Glutamatergic neuron (in vitro differentiated cells): ENCODE results near the gene WNK1. TPM values are rescaled to one million over a fixed set of nuclear protein-coding genes. Genes with fewer than 3 reads are reported as not detected.

Experiments
- DNase-seq: peaks from one replicate; pipeline ENCODE4 v3.0.0; 2022
- H3K27ac Mint-ChIP-seq: one replicate; pipeline ENCODE4 v1.8.0; 2020; ENCODE audit warnings: mild to moderate bottlenecking, mixed read lengths, inconsistent platforms; ENCODE audit not compliant: unreplicated experiment
- H3K27me3 Mint-ChIP-seq: one replicate; pipeline ENCODE4 v1.8.0; 2020; ENCODE audit warnings: mild to moderate bottlenecking, moderate library complexity, mixed read lengths, inconsistent platforms; ENCODE audit not compliant: unreplicated experiment
- H3K36me3 Mint-ChIP-seq: one replicate; pipeline ENCODE4 v1.8.0; 2020; ENCODE audit warnings: mild to moderate bottlenecking, mixed read lengths, inconsistent platforms; ENCODE audit not compliant: unreplicated experiment
- H3K4me1 Mint-ChIP-seq: one replicate; pipeline ENCODE4 v1.8.0; 2020; ENCODE audit warnings: mild to moderate bottlenecking, low read depth, mixed read lengths, inconsistent platforms; ENCODE audit not compliant: unreplicated experiment
- H3K4me3 Mint-ChIP-seq: one replicate; pipeline ENCODE4 v1.8.0; 2020; ENCODE audit warnings: mild to moderate bottlenecking, mixed read lengths, inconsistent platforms; ENCODE audit not compliant: unreplicated experiment
- H3K9me3 Mint-ChIP-seq: one replicate; pipeline ENCODE4 v1.8.0; 2020; ENCODE audit warnings: mild to moderate bottlenecking, moderate library complexity, mixed read lengths, inconsistent platforms; ENCODE audit not compliant: unreplicated experiment
- total RNA-seq: library from RNA; stranded (reverse); fragmentation: NEBNext Ultra II Directional; extraction: Animal tissue kit (Norgen Biotek cat#: 25700); gene quantifications from one replicate; pipeline ENCODE4 v1.2.1, GENCODE V29; 2021; ENCODE audit not compliant: unreplicated experiment
- TF ChIP-seq, protein P1 (sequence below): fragments of 200-600 bp; sonication (generic); IDR thresholded peaks from one replicate; pipeline ENCODE4 v1.5.0; 2021; ENCODE audit not compliant: partially characterized antibody, unreplicated experiment

Gene WNK1
- total RNA-seq, 1 donor from 2014 or later: 182 TPM

GRCh38 chr12:879641-880040, 127.3 kb downstream of the WNK1 start:
- TF ChIP-seq, protein P1, sequence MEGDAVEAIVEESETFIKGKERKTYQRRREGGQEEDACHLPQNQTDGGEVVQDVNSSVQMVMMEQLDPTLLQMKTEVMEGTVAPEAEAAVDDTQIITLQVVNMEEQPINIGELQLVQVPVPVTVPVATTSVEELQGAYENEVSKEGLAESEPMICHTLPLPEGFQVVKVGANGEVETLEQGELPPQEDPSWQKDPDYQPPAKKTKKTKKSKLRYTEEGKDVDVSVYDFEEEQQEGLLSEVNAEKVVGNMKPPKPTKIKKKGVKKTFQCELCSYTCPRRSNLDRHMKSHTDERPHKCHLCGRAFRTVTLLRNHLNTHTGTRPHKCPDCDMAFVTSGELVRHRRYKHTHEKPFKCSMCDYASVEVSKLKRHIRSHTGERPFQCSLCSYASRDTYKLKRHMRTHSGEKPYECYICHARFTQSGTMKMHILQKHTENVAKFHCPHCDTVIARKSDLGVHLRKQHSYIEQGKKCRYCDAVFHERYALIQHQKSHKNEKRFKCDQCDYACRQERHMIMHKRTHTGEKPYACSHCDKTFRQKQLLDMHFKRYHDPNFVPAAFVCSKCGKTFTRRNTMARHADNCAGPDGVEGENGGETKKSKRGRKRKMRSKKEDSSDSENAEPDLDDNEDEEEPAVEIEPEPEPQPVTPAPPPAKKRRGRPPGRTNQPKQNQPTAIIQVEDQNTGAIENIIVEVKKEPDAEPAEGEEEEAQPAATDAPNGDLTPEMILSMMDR: no peak
- DNase-seq: peak; percentile 61
- Mint-ChIP-seq H3K4me1 (peaks cover 7% of the 10 kb centered on the region), H3K4me3 (no peak overlapping the region), H3K9me3 (peaks cover 1% of the 10 kb centered on the region), H3K27ac (peak overlapping the region; percentile 87), H3K36me3 (no peaks in the 10 kb centered on the region), H3K27me3 (no peaks in the 10 kb centered on the region)

- Mint-ChIP-seq H3K9me3 (peaks cover 1% of the 10 kb centered on the region), H3K27ac (no peak overlapping the region), H3K27me3 (no peaks in the 10 kb centered on the region), H3K4me1 (peaks cover 7% of the 10 kb centered on the region), H3K4me3 (no peak overlapping the region), H3K36me3 (no peaks in the 10 kb centered on the region)
- no peak for DNase-seq
- TF ChIP-seq, protein P1: no peak
These were observed 128.3 kb downstream of the WNK1 start for GRCh38 chr12:880656-881055.

DNA sequence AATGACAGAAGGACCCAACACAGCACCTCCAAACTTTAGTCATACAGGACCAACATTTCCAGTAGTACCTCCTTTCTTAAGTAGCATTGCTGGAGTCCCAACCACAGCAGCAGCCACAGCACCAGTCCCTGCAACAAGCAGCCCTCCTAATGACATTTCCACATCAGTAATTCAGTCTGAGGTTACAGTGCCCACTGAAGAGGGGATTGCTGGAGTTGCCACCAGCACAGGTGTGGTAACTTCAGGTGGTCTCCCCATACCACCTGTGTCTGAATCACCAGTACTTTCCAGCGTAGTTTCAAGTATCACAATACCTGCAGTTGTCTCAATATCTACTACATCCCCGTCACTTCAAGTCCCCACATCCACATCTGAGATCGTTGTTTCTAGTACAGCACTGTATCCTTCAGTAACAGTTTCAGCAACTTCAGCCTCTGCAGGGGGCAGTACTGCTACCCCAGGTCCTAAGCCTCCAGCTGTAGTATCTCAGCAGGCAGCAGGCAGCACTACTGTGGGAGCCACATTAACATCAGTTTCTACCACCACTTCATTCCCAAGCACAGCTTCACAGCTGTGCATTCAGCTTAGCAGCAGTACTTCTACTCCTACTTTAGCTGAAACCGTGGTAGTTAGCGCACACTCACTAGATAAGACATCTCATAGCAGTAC, 132.5 kb downstream of the WNK1 start:
- no peak for DNase-seq
- Mint-ChIP-seq H3K27ac (peak overlapping the region; percentile 56), H3K4me3 (no peak overlapping the region), H3K4me1 (no peaks in the 10 kb centered on the region), H3K27me3 (no peaks in the 10 kb centered on the region), H3K36me3 (no peaks in the 10 kb centered on the region), H3K9me3 (peaks cover 1% of the 10 kb centered on the region)
- TF ChIP-seq, protein P1: no peak

GRCh38 chr12:885701-886100, 133.3 kb downstream of the WNK1 start:
- H3K27me3 Mint-ChIP-seq: no peaks in the 10 kb centered on the region
- no peaks in the 10 kb centered on the region for H3K36me3 Mint-ChIP-seq
- TF ChIP-seq, protein P1: no peak
- peak overlapping the region; percentile 56 for H3K27ac Mint-ChIP-seq
- no peak overlapping the region for H3K4me3 Mint-ChIP-seq
- no peak for DNase-seq
- H3K4me1 Mint-ChIP-seq: no peaks in the 10 kb centered on the region
- H3K9me3 Mint-ChIP-seq: peaks cover 1% of the 10 kb centered on the region

DNA sequence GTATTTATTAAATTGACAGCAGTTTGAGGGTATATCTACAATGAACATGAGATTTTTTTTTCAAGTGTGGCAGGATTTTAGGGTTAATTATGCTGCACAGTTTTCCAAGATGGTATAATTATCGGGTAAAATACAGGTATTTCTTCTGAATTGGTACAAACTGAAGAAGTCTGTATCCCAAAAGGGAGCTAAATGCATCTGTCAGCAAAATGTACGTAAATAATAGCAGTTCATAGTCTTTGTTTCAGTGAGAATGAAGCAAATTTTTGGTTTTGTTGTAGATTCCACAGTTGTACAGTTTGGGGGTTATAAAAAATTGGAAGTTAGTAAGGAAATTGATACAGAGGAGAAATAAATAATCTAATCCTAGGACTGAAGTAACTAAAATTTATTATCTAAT, 133.8 kb downstream of the WNK1 start:
- no peak overlapping the region for H3K4me3 Mint-ChIP-seq
- no peak for DNase-seq
- no peaks in the 10 kb centered on the region for H3K36me3 Mint-ChIP-seq
- no peaks in the 10 kb centered on the region for H3K4me1 Mint-ChIP-seq
- no peaks in the 10 kb centered on the region for H3K27me3 Mint-ChIP-seq
- H3K9me3 Mint-ChIP-seq: peaks cover 1% of the 10 kb centered on the region
- peak overlapping the region; percentile 1 for H3K27ac Mint-ChIP-seq
- TF ChIP-seq, protein P1: no peak
